H1 (cell line): ENCODE results near the gene TM4SF18. TPM values are rescaled to one million over a fixed set of nuclear protein-coding genes. Genes with fewer than 3 reads are reported as not detected.

Experiments
- CBX5 ChIP-seq: fragments of 300-800, 300-1000 bp; sonication (generic); IDR thresholded peaks from 2 replicates; pipeline ENCODE4 v1.7.1; 2016; ENCODE audit warnings: antibody characterized with exemption, low read length, low read depth
- CHD1 ChIP-seq: IDR thresholded peaks from 2 replicates; pipeline ENCODE4 v1.6.1; 2012; ENCODE audit warnings: low read depth, low read length, improper control_type of control experiment
- CTCF ChIP-seq, 3 experiments: IDR thresholded peaks; 1 replicate in 2 of 3; 2 replicates in 1 of 3; pipeline versions ENCODE4 v1.5.1 to v1.6.1; 2011; ENCODE audit warnings: low read length in 3 of 3, mild to moderate bottlenecking in 3 of 3, inconsistent platforms in 2 of 3, low read depth in 1 of 3, moderate library complexity in 1 of 3; ENCODE audit not compliant: insufficient read depth in 1 of 3; ENCODE audit errors: control extremely low read depth in 1 of 3
- E2F6 ChIP-seq: IDR thresholded peaks from 2 replicates; pipeline ENCODE4 v1.6.1; 2012; ENCODE audit warnings: inconsistent platforms
- HDAC2 ChIP-seq, 2 experiments: fragments of 300-600 bp in 1 of 2; sonication (generic) in 1 of 2; IDR thresholded peaks; 2 replicates each; pipeline ENCODE4 v1.6.1; 2011 to 2012; ENCODE audit warnings: low read depth in 2 of 2, low read length in 2 of 2, mild to moderate bottlenecking in 2 of 2, moderate library complexity in 2 of 2, borderline replicate concordance in 1 of 2, inconsistent platforms in 1 of 2
- MAFK ChIP-seq: IDR thresholded peaks from 2 replicates; pipeline ENCODE4 v1.6.1; 2012; ENCODE audit warnings: low read depth, mild to moderate bottlenecking, improper control_type of control experiment, low read length
- POU5F1 ChIP-seq: IDR thresholded peaks from 2 replicates; pipeline ENCODE4 v1.6.1; 2011; ENCODE audit warnings: low read depth, mild to moderate bottlenecking, low read length, moderate library complexity
- SP1 ChIP-seq: IDR thresholded peaks from 2 replicates; pipeline ENCODE4 v1.6.1; 2011; ENCODE audit warnings: low read depth, low read length
- polyA plus RNA-seq, 7 experiments: library from polyadenylated mRNA; depleted of rRNA in 3 of 7; stranded (reverse) in 5 of 7; unstranded in 2 of 7; fragments of >200 nt in 5 of 7; fragments of 200-250 nt in 2 of 7; gene quantifications; 1 replicate in 5 of 7; 2 replicates in 1 of 7; 4 replicates in 1 of 7; pipeline versions ENCODE4 v1.2.1 to v1.2.3, GENCODE V29; 2011 to 2013; ENCODE audit warnings: missing spikeins in 2 of 7, mixed read lengths in 2 of 7
- total RNA-seq: library from RNA; stranded (reverse); fragmentation: NEBNext Ultra II Directional; extraction: Animal tissue kit (Norgen Biotek cat#: 25700); gene quantifications from 2 replicates; pipeline ENCODE4 v1.2.1, GENCODE V29; 2021

The TM4SF18 gene
- total and polyA plus RNA-seq, 2 of the 8 experiments (the other 6 are each of a cell fraction or from before 2014, with no cell fraction given), result 2.9 to 13.6 TPM

GRCh38 chr3:149273096-149273751 is 60.2 kb downstream of the TM4SF18 start (continued):
- TF ChIP-seq HDAC2 (IDR thresholded peaks at IDR 0.05; ENCODE audit: borderline replicate concordance in 1 of 2, low read depth in 2 of 2, low read length in 2 of 2) (no peak), MAFK (no peak), CHD1 (no peak), CBX5 (no peak), POU5F1 (no peak), SP1 (no peak), E2F6 (no peak), CTCF (IDR thresholded peaks at IDR 0.05; ENCODE audit: control extremely low read depth in 1 of 3, insufficient read depth in 1 of 3, low read depth in 1 of 3, low read length in 3 of 3) (peak in 2 of 3 experiments; percentile 99 to 100; a peak in 3 of 4 replicates)
